ENCODE data around the gene CAPN9. TPM values are rescaled to one million over a fixed set of nuclear protein-coding genes. Genes with fewer than 3 reads are reported as not detected.

The CAPN9 gene
- total RNA-seq, 4 donors from 2014 or later = not detected

DNA sequence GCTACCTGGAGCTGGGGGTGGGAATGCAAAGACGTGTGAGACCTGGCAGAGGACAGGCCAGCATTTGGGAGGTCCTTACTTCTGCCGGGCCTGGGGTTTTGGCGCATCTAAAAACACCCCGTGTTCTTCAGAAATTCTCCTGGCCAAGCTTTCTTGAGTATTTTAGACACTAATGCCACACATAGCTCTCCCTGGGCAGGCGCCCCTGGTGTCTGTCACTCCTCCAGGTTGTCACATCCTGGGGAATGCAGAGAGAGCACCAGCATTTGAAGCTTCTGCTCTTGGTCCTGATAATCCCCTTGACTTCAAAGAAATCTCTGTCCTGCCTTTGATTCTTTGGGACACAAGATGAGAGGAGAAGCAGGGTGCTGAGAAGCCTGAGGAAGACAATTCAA, 6.0 kb downstream of the CAPN9 start:
- TF ChIP-seq, protein P1, sequence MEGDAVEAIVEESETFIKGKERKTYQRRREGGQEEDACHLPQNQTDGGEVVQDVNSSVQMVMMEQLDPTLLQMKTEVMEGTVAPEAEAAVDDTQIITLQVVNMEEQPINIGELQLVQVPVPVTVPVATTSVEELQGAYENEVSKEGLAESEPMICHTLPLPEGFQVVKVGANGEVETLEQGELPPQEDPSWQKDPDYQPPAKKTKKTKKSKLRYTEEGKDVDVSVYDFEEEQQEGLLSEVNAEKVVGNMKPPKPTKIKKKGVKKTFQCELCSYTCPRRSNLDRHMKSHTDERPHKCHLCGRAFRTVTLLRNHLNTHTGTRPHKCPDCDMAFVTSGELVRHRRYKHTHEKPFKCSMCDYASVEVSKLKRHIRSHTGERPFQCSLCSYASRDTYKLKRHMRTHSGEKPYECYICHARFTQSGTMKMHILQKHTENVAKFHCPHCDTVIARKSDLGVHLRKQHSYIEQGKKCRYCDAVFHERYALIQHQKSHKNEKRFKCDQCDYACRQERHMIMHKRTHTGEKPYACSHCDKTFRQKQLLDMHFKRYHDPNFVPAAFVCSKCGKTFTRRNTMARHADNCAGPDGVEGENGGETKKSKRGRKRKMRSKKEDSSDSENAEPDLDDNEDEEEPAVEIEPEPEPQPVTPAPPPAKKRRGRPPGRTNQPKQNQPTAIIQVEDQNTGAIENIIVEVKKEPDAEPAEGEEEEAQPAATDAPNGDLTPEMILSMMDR (IDR thresholded peaks at IDR 0.05; ENCODE audit: low read depth) = no peak

DNA sequence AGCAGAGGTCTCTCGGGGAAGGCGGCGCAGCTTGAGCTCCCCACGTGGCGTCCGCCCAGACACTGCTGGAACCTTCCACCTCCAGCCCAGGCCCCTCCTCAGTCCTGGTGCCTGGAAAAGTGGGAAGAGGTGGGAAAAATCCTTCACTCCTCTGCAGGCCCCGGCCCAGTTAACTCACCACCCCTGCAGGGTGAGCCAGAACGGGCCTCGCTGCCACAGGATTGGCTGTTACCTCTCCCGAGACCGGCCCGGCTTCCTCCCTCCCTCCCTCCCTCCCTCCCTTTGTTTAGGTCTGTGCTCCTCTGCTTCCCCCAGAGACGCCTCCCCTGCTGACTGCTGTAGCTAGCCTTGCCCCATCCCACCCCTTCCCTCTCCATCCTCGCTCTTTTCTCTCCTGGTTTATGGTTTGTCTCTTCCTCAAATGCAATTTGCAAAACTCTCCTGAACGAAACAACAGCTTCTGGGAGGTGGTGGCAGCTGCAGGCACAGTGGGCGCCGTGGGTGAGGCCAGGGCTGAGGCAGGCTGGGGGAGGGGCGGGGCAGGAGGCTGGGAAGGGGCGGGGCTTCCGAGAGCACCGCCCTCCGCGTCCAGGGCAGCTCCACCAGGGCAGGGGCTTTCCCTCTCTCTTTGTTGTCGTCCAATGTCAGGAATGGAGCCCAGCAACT, 6.5 kb downstream of the CAPN9 start:
- TF ChIP-seq, protein P1 (IDR thresholded peaks at IDR 0.05; ENCODE audit: low read depth) = no peak

DNA sequence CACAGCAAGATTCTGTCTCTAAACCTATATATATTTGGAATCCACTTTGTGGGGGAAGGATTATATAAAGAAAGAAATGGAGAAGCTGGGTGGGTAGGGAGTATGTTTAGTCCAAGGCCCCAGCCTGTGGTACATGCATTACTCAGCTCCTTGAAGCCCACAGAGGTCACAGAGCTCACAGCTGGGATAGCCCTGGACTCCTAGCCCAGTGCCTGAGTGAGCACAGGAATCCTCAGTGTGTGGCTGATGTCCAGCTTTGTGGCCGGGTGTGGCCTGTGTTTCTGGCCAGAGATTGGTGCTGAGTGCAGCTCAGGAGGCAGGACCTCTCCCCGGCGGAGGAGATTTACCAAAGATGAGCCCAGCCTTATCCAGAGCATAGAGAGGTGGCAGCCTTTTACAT, 7.6 kb downstream of the CAPN9 start:
- TF ChIP-seq, protein P1 (IDR thresholded peaks at IDR 0.05; ENCODE audit: low read depth) = no peak

DNA sequence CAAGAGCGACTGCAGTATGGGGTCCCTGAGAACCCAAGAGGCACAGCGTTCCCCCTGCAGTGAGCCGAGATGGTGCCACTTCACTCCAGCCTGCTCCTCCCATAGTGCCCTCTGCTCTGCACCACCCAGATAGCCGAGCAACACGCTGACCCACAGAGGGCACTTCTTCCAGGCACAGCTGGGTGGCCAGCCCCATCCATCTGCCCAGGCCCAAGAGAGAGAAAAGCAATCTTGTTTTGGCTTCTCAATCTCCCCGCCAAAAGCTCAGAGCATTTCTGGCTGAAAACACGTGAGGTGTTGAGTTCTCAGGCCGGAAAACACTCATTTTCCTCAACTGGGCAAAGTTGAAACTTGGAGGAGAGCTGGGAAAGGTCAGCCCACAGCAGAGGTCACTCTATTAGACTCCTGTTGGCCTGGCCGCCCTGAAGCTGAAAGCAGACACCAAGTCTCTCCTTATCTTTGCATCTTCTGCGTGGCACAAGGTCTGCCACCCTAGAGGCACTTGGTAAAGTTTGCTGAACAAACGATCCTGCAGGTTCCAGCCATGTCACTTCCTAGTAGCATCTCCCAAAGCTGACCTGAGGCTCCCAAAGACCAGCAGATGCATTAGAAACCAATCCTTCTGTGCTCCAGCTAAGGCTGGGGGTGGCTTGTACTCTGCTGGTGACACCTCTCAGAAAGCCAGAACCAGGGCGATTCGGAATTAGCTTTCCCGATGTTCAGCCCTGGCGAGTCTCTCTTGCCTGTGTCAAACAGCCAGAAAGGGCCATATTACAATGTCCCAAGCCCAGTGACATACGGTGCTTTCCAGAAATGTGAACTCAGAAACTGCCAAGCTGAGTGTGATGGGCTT, 10.9 kb downstream of the CAPN9 start:
- TF ChIP-seq, protein P1 (IDR thresholded peaks at IDR 0.05; ENCODE audit: low read depth) = no peak

DNA sequence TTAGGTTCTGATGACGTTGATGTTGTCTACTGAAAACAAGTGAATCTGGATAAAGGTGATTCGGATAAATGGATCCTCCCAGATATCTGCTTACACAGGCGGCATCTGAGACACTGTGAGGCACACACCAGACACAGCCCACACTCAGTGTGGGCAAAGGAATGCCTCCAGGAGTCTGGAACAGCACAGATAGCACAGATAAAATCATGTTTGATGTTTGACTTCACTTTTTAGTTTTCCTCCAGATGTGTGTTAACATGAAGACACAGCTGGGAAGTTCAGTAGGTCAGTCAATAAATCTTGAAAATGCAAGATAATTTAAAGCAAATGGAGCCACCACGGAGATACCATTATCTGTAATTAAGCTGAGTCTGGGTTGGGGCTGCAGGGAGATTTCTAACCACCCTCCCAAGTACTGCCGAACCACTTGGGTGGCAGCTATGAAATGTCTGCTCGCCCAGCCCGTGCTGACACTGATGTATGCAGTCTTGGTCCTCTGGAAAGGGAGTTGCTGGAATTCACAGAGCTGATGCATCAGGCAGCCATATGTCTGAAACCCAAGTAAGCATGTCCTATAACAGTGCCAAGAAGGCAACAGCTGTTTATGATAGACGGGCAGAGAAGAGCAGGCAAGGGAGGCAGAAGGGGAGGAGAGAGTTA, 11.7 kb downstream of the CAPN9 start:
- TF ChIP-seq, protein P1 (IDR thresholded peaks at IDR 0.05; ENCODE audit: low read depth) = no peak

DNA sequence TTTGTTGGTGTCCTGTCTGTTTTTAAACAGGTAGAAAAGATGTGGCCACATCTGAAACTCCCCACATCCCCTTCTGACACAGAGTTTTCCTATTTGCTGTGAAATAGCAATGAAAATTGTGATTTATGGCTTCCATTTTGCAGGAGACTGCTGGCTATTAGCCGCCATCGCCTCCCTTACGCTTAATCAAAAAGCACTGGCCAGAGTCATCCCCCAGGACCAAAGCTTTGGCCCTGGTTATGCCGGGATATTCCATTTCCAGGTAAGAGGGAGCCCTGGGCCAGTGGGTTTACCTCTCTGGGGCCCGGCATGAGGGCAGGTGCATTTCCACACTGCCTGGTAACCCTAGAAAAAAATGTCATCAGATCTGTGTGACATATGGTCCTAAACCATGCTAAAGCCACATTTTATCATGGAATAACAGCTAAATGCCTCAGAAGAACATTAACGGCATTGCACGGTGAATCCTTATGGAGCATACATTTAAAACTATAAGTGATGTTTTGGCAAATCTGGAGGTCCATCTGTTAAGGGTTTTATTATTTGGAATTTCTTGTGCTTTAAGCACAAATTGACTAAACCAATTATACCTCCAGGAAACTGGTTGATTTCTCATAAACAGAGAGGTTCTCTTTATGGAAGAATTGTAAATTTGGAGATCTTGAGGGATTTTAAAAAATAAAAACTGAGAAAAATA, 12.3 kb downstream of the CAPN9 start:
- TF ChIP-seq, protein P1 (IDR thresholded peaks at IDR 0.05; ENCODE audit: low read depth) = no peak

Measured in subcutaneous adipose tissue (tissue), 4 donors.